HCT116 (cell line): ENCODE results near the gene SLC35F1. TPM values are rescaled to one million over a fixed set of nuclear protein-coding genes. Genes with fewer than 3 reads are reported as not detected.

Experiments used
- ATAC-seq: fragments of 200-7000 bp; cut with Tn5 transposase; 2 replicates; pipeline ENCODE4 v1.9.1; 2020; ENCODE audit warnings: mild to moderate bottlenecking, moderate library complexity
- BruUV-seq: library from RNA; stranded (reverse); fragments of 400-500 nt; replicated peaks from 2 replicates; lab custom pipeline; 2021; lab: Mats Ljungman, UMichigan
- CTCF ChIA-PET: fragments of 300-600 bp; sonication (Branson Sonifier 250); formaldehyde crosslinking; loops from one replicate; lab custom pipeline; 2021; ENCODE audit warnings: antibody characterized with exemption; lab: Charles Lee
- POLR2A ChIA-PET: fragments of 300-600, 350-600 bp; sonication (Branson Sonifier 250); formaldehyde crosslinking; loops from one replicate; lab custom pipeline; 2021; ENCODE audit warnings: antibody characterized with exemption; lab: Charles Lee
- RAD21 ChIA-PET, 2 experiments: fragments of 300-600 bp; sonication (Branson Sonifier 250); formaldehyde crosslinking; loops; one replicate each; lab custom pipeline; 2023; ENCODE audit warnings: low total read pairs in 2 of 2; ENCODE audit not compliant: uncharacterized antibody in 2 of 2, unreplicated experiment in 2 of 2, low non-redundant PET in 1 of 2; lab: Charles Lee
- DNase-seq: peaks from one replicate; pipeline ENCODE4 v3.0.0-alpha.2; 2010; ENCODE audit warnings: low read depth, low spot score
- H2AFZ ChIP-seq: fragments of 200-600 bp; shearing (Covaris generic), sonication (generic); 2 replicates; pipeline ENCODE4 v1.6.1; 2017; ENCODE audit warnings: low read depth, mixed run types, mixed read lengths, antibody characterized with exemption, low read length; ENCODE audit not compliant: poor library complexity, severe bottlenecking
- H3K27ac ChIP-seq: 2 replicates; pipeline ENCODE4 v1.5.1; 2012; ENCODE audit warnings: low read depth, low read length
- H3K27me3 ChIP-seq: fragments of 200-600 bp; sonication (generic); 2 replicates; pipeline ENCODE4 v1.6.1; 2016; ENCODE audit warnings: mixed run types, low read length, mixed read lengths; ENCODE audit not compliant: insufficient read depth
- H3K36me3 ChIP-seq, 2 experiments: fragments of 200-500 bp in 1 of 2; fragments of 200-600 bp in 1 of 2; sonication (Bioruptor generic) in 1 of 2; sonication (generic) in 1 of 2; 2 replicates each; pipeline versions ENCODE4 v1.5.1 to v1.6.1; 2014 to 2016; ENCODE audit warnings: low read length in 2 of 2, inconsistent platforms in 1 of 2, mixed read lengths in 1 of 2, mixed run types in 1 of 2; ENCODE audit not compliant: insufficient read depth in 2 of 2, control insufficient read depth in 1 of 2
- H3K4me1 ChIP-seq, 2 experiments: fragments of 200-600 bp in 1 of 2; sonication (generic) in 1 of 2; 2 replicates each; pipeline versions ENCODE4 v1.5.1 to v1.6.1; 2012 to 2017; ENCODE audit warnings: low read length in 2 of 2, inconsistent platforms in 1 of 2, mild to moderate bottlenecking in 1 of 2, mixed read lengths in 1 of 2, mixed run types in 1 of 2, moderate library complexity in 1 of 2; ENCODE audit not compliant: insufficient read depth in 2 of 2, control insufficient read depth in 1 of 2
- H3K4me2 ChIP-seq: fragments of 200-600 bp; sonication (generic); 2 replicates; pipeline ENCODE4 v1.6.1; 2017; ENCODE audit warnings: mixed run types, low read length, mixed read lengths
- H3K4me3 ChIP-seq, 2 experiments: fragments of 200-600 bp in 1 of 2; sonication (generic) in 1 of 2; replicated peaks in 1 of 2; 2 replicates each; pipeline ENCODE4 v1.5.1; 2011 to 2016; ENCODE audit warnings: low read length in 2 of 2, control low read depth in 1 of 2, low read depth in 1 of 2, mild to moderate bottlenecking in 1 of 2, mixed read lengths in 1 of 2, mixed run types in 1 of 2
- H3K79me2 ChIP-seq: fragments of 200-600 bp; sonication (generic); 2 replicates; pipeline ENCODE4 v1.6.1; 2017; ENCODE audit warnings: mild to moderate bottlenecking, mixed run types, low read length, moderate library complexity, mixed read lengths; ENCODE audit not compliant: insufficient read depth
- H3K9ac ChIP-seq: fragments of 200-600 bp; sonication (generic); 2 replicates; pipeline ENCODE4 v1.6.1; 2016; ENCODE audit warnings: low read length, mixed read lengths
- H3K9me2 ChIP-seq: fragments of 200-600 bp; sonication (generic), shearing (Covaris generic); 2 replicates; pipeline ENCODE4 v1.6.1; 2017; ENCODE audit warnings: mixed run types, mild to moderate bottlenecking, moderate library complexity; ENCODE audit not compliant: insufficient read depth
- H3K9me3 ChIP-seq, 2 experiments: fragments of 200-500 bp in 1 of 2; fragments of 200-600 bp in 1 of 2; sonication (Bioruptor generic) in 1 of 2; sonication (generic) in 1 of 2; 2 replicates each; pipeline ENCODE4 v1.6.1; 2014 to 2017; ENCODE audit warnings: low read length in 2 of 2, mixed read lengths in 2 of 2, inconsistent platforms in 1 of 2, low read depth in 1 of 2, mild to moderate bottlenecking in 1 of 2, mixed run types in 1 of 2, moderate library complexity in 1 of 2; ENCODE audit not compliant: control insufficient read depth in 1 of 2, insufficient read depth in 1 of 2
- H4K20me1 ChIP-seq: fragments of 200-600 bp; sonication (generic), shearing (Covaris generic); 2 replicates; pipeline ENCODE4 v1.6.1; 2017; ENCODE audit warnings: mixed run types, mild to moderate bottlenecking, moderate library complexity; ENCODE audit not compliant: insufficient read depth
- CBX3 ChIP-seq: IDR thresholded peaks from 2 replicates; pipeline ENCODE4 v1.6.1; 2012; ENCODE audit warnings: low read depth
- ELF1 ChIP-seq: IDR thresholded peaks from 2 replicates; pipeline ENCODE4 v1.6.1; 2012; ENCODE audit warnings: low read depth, borderline replicate concordance
- FOSL1 ChIP-seq: IDR thresholded peaks from 2 replicates; pipeline ENCODE4 v1.6.1; 2012; ENCODE audit warnings: low read depth
- JUND ChIP-seq: IDR thresholded peaks from 2 replicates; pipeline ENCODE4 v1.6.1; 2012
- POLR2A ChIP-seq: IDR thresholded peaks from 2 replicates; pipeline ENCODE4 v1.7.0; 2011; ENCODE audit warnings: borderline replicate concordance; ENCODE audit not compliant: insufficient read depth, insufficient read length; ENCODE audit errors: extremely low read depth
- POLR2AphosphoS5 ChIP-seq: IDR thresholded peaks from 2 replicates; pipeline ENCODE4 v1.6.1; 2011; ENCODE audit warnings: mild to moderate bottlenecking, low read depth, low read length, moderate library complexity
- RAD21 ChIP-seq: IDR thresholded peaks from 2 replicates; pipeline ENCODE4 v1.6.1; 2012; ENCODE audit warnings: low read depth, mild to moderate bottlenecking
- SIN3A ChIP-seq: IDR thresholded peaks from 2 replicates; pipeline ENCODE4 v1.6.1; 2012; ENCODE audit warnings: low read depth
- SRF ChIP-seq: IDR thresholded peaks from 2 replicates; pipeline ENCODE4 v1.6.1; 2012; ENCODE audit warnings: low read depth
- TCF7L2 ChIP-seq: IDR thresholded peaks from 2 replicates; pipeline ENCODE4 v1.7.0; 2011; ENCODE audit warnings: borderline replicate concordance, inconsistent platforms; ENCODE audit not compliant: insufficient read depth, insufficient read length; ENCODE audit errors: extremely low read depth
- YY1 ChIP-seq: IDR thresholded peaks from 2 replicates; pipeline ENCODE4 v1.6.1; 2011; ENCODE audit warnings: low read length, low read depth, moderate library complexity, mild to moderate bottlenecking; ENCODE audit not compliant: insufficient replicate concordance; ENCODE audit errors: extremely low read depth
- ZFX ChIP-seq: fragments of 450-650 bp; IDR thresholded peaks from 2 replicates; pipeline ENCODE4 v1.6.1; 2017
- intact Hi-C: fragments of 100-400 bp; cut with micrococcal nuclease; formaldehyde crosslinking; loops from 2 replicates; pipeline ENCODE4 v1.10.0; 2022
- total RNA-seq: library from RNA; stranded (reverse); gene quantifications from one replicate; pipeline ENCODE4 v1.2.1, GENCODE V29; 2021; ENCODE audit not compliant: unreplicated experiment
- TF ChIP-seq, protein P1 (sequence below): IDR thresholded peaks from 2 replicates; pipeline ENCODE4 v1.6.1; 2012
- TF ChIP-seq, protein P2 (sequence below): IDR thresholded peaks from 2 replicates; pipeline ENCODE4 v1.6.1; 2012
- TF ChIP-seq, protein P3 (sequence below): IDR thresholded peaks from 2 replicates; pipeline ENCODE4 v1.6.1; 2011; ENCODE audit warnings: mild to moderate bottlenecking, low read length, moderate library complexity; ENCODE audit not compliant: insufficient replicate concordance; ENCODE audit errors: extremely low read depth

Gene SLC35F1
- total RNA-seq, 1 experiment from 2014 or later = 0.07 TPM

DNA sequence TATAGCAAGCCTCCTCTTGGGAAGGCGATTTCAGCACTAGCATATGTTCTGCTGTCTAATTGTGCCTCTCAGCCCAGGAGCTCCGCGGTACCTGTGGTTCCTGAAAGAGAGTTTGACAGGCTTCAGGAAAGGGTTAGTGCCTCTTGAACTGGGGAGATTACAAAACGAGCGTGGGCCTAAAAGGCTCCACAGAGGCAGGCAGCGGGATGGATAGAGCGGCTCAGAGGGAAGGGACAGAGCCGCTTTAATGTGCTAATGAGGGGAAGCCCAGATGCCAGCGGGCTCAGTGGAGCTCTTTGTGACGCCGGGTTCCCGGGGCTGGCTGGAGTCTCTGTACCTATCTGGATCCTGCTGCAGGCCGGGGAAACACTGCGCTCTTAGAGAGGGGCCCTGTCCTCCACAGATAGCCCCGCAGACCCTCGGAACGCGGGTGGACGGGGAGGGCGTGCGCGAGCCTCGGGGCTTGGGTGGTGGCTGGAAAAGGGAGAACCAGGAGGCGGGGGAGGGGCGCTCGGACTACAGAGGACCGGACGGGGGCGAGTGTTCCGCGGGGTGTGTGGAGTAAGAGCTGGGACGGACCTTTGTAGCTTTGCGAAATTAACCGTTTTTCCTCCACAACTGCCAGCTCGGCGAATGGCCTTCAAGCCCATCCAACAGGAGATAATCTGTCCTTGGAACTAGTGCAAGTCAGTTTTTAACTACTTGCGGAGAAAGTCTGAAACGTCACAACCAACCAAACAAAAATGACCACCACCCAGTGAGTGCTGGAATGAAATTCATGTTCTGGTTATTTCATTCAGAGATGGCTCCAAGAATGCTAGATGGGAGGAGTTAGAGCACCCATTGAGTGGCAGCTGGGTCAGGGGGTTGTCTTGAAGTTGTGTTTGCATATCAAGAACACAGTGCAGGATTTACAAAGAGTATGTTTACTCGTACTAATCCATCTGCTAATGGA, 13.0 kb downstream of the SLC35F1 start:
- POLR2A ChIA-PET = no interaction called here

More for the DNA sequence above, 13.0 kb downstream of the SLC35F1 start:
- no peaks in the 10 kb centered on the region for H3K9me3 ChIP-seq
- H4K20me1 ChIP-seq = no peaks in the 10 kb centered on the region
- H3K79me2 ChIP-seq = no peaks in the 10 kb centered on the region
- BruUV-seq = no TSS peak
- H3K4me2 ChIP-seq = no peak overlapping the region
- H3K27ac ChIP-seq = no peak overlapping the region
- H3K9me2 ChIP-seq = no peaks in the 10 kb centered on the region
- 0 out of 2 replicates have a peak, but pooled peaks cover 4% of the 10 kb centered on the region for H3K27me3 ChIP-seq
- H3K4me1 ChIP-seq = no peaks in the 10 kb centered on the region
- TF ChIP-seq RAD21 (no peak), FOSL1 (no peak), ELF1 (no peak), SIN3A (no peak), SRF (no peak), TCF7L2 (no peak), POLR2AphosphoS5 (no peak), YY1 (no peak), POLR2A (no peak), JUND (no peak), CBX3 (no peak), ZFX (no peak)
- TF ChIP-seq, protein P1, sequence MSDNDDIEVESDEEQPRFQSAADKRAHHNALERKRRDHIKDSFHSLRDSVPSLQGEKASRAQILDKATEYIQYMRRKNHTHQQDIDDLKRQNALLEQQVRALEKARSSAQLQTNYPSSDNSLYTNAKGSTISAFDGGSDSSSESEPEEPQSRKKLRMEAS = no peak
- TF ChIP-seq, protein P2, sequence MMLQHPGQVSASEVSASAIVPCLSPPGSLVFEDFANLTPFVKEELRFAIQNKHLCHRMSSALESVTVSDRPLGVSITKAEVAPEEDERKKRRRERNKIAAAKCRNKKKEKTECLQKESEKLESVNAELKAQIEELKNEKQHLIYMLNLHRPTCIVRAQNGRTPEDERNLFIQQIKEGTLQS = no peak
- TF ChIP-seq, protein P3, sequence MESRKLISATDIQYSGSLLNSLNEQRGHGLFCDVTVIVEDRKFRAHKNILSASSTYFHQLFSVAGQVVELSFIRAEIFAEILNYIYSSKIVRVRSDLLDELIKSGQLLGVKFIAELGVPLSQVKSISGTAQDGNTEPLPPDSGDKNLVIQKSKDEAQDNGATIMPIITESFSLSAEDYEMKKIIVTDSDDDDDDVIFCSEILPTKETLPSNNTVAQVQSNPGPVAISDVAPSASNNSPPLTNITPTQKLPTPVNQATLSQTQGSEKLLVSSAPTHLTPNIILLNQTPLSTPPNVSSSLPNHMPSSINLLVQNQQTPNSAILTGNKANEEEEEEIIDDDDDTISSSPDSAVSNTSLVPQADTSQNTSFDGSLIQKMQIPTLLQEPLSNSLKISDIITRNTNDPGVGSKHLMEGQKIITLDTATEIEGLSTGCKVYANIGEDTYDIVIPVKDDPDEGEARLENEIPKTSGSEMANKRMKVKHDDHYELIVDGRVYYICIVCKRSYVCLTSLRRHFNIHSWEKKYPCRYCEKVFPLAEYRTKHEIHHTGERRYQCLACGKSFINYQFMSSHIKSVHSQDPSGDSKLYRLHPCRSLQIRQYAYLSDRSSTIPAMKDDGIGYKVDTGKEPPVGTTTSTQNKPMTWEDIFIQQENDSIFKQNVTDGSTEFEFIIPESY = no peak
- DNase-seq (no peak), ATAC-seq (no peak)
- CTCF ChIA-PET = no interaction called here
- H3K9ac ChIP-seq = no peak overlapping the region
- H2AFZ ChIP-seq = no peak overlapping the region
- H3K4me3 ChIP-seq = no peak overlapping the region
- H3K36me3 ChIP-seq = no peaks in the 10 kb centered on the region
- intact Hi-C loops = no loop called here
- RAD21 ChIA-PET = no interaction called here
